ENCODE data around the gene KRT7.

- TF ChIP-seq EZH2 (optimal IDR thresholded peaks at IDR 0.05; ENCODE audit: low read depth, low read length) (no peak), CTCF (IDR thresholded peaks at IDR 0.05; ENCODE audit: low read length) (no peak)
Measured at GRCh38 chr12:52242442-52243258, 9.6 kb downstream of the KRT7 start.
